HG03457 (cell line): ENCODE data around the gene TLK1.

Experiments
- ATAC-seq: cut with Tn5 transposase; IDR thresholded peaks from one replicate; pipeline ENCODE4 v1.9.1; 2021; ENCODE audit warnings: moderate number of reproducible peaks; ENCODE audit not compliant: unreplicated experiment

TLK1 gene

GRCh38 chr2:170969872-170970496 lies 190.7 kb downstream of the TLK1 start:
- ATAC-seq = no peak

GRCh38 chr2:170969030-170969429 lies 191.7 kb downstream of the TLK1 start:
- no peak for ATAC-seq

GRCh38 chr2:170968205-170969003 lies 192.3 kb downstream of the TLK1 start:
- no peak for ATAC-seq

- ATAC-seq = no peak
Measured at GRCh38 chr2:170967553-170967952, 193.1 kb downstream of the TLK1 start.

GRCh38 chr2:170966648-170967396 lies 193.9 kb downstream of the TLK1 start:
- ATAC-seq = no peak

- no peak for ATAC-seq
Measured at GRCh38 chr2:170965446-170966225, 195.1 kb downstream of the TLK1 start.

- no peak for ATAC-seq
Measured at GRCh38 chr2:170963386-170963785, 197.3 kb downstream of the TLK1 start.

- no peak for ATAC-seq
Measured at GRCh38 chr2:170953941-170954340, 206.8 kb downstream of the TLK1 start.

GRCh38 chr2:170950221-170950761 lies 210.4 kb downstream of the TLK1 start:
- ATAC-seq = peak; percentile 69

GRCh38 chr2:170949415-170949814 lies 211.3 kb downstream of the TLK1 start:
- no peak for ATAC-seq

- ATAC-seq = no peak
Measured at GRCh38 chr2:170944545-170944944, 216.1 kb downstream of the TLK1 start.

GRCh38 chr2:170943596-170943995 lies 217.1 kb downstream of the TLK1 start:
- no peak for ATAC-seq

- no peak for ATAC-seq
Measured at GRCh38 chr2:170943041-170943440, 217.7 kb downstream of the TLK1 start.

- no peak for ATAC-seq
Measured at GRCh38 chr2:170942615-170943014, 218.1 kb downstream of the TLK1 start.
